GM15510 (cell line): ENCODE data around the gene ACRBP.

Experiments
- POLR2A ChIP-seq: IDR thresholded peaks from 3 replicates; pipeline ENCODE4 v1.6.1; 2011; ENCODE audit warnings: borderline replicate concordance; ENCODE audit not compliant: insufficient read length; ENCODE audit errors: extremely low read depth

ACRBP gene

GRCh38 chr12:6612247-6612646 lies 35.0 kb downstream of the ACRBP start:
- TF ChIP-seq POLR2A = no peak

- TF ChIP-seq POLR2A = no peak
Observed at GRCh38 chr12:6608592-6609281, 38.5 kb downstream of the ACRBP start.

GRCh38 chr12:6607751-6608591 lies 39.3 kb downstream of the ACRBP start:
- no peak for TF ChIP-seq POLR2A

- TF ChIP-seq POLR2A = no peak
Observed at GRCh38 chr12:6606331-6607131, 40.7 kb downstream of the ACRBP start.

GRCh38 chr12:6605421-6606330 lies 41.6 kb downstream of the ACRBP start:
- TF ChIP-seq POLR2A = no peak

- no peak for TF ChIP-seq POLR2A
Observed at GRCh38 chr12:6604259-6605029, 42.8 kb downstream of the ACRBP start.

GRCh38 chr12:6603095-6603567 lies 44.1 kb downstream of the ACRBP start:
- no peak for TF ChIP-seq POLR2A

- no peak for TF ChIP-seq POLR2A
Observed at GRCh38 chr12:6602526-6602925, 44.7 kb downstream of the ACRBP start.

- no peak for TF ChIP-seq POLR2A
Observed at GRCh38 chr12:6592087-6592486, 55.1 kb downstream of the ACRBP start.
